Fibroblast of villous mesenchyme (primary cell): ENCODE measurements around the gene TMEM38B. TPM values are rescaled to one million over a fixed set of nuclear protein-coding genes. Genes with fewer than 3 reads are reported as not detected.
"Not testable (repeated sequence)": the region's sequence is repeated elsewhere in the genome, so short reads cannot be mapped to it uniquely, and the experiment has no call there.

ENCODE experiments used
- DNase-seq: peaks from one replicate; pipeline ENCODE4 v3.0.0-alpha.2; 2010; ENCODE audit warnings: low read depth
- H3K4me3 ChIP-seq: 2 replicates; pipeline ENCODE4 v1.5.1; 2011; ENCODE audit warnings: low read depth, mild to moderate bottlenecking, low read length
- total RNA-seq: library from RNA; depleted of rRNA; stranded (reverse); fragments of >200 nt; gene quantifications from 2 replicates; pipeline ENCODE4 v1.2.3, GENCODE V29; 2012
- TF ChIP-seq, protein P1 (sequence below): IDR thresholded peaks from 2 replicates; pipeline ENCODE4 v1.5.1; 2012; ENCODE audit warnings: low read depth, mild to moderate bottlenecking, low read length; ENCODE audit not compliant: insufficient read depth

Gene TMEM38B
- total RNA-seq, 1 donor, result 20.7 TPM

DNA sequence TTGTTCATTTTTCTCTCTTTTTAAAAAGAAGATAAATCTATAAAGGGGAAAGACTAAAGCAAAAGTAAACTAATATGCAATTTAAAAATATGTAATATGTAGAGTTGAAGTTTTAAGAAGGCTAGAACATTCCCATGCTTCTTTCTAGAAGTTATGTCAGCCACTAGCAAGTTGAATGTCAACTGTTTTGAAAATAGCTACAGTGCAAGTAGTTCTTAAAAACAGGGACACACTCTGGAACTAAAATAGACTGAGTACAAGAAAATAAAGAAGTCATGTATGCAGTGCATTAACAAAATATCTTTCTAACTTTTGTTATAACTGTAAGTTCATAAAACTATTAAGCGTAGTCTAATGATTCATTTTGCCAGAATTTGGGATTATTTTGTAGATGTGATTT is 7.9 kb downstream of the TMEM38B start:
- TF ChIP-seq, protein P1, sequence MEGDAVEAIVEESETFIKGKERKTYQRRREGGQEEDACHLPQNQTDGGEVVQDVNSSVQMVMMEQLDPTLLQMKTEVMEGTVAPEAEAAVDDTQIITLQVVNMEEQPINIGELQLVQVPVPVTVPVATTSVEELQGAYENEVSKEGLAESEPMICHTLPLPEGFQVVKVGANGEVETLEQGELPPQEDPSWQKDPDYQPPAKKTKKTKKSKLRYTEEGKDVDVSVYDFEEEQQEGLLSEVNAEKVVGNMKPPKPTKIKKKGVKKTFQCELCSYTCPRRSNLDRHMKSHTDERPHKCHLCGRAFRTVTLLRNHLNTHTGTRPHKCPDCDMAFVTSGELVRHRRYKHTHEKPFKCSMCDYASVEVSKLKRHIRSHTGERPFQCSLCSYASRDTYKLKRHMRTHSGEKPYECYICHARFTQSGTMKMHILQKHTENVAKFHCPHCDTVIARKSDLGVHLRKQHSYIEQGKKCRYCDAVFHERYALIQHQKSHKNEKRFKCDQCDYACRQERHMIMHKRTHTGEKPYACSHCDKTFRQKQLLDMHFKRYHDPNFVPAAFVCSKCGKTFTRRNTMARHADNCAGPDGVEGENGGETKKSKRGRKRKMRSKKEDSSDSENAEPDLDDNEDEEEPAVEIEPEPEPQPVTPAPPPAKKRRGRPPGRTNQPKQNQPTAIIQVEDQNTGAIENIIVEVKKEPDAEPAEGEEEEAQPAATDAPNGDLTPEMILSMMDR, result no peak
- no peak overlapping the region for H3K4me3 ChIP-seq
- DNase-seq, result no peak

DNA sequence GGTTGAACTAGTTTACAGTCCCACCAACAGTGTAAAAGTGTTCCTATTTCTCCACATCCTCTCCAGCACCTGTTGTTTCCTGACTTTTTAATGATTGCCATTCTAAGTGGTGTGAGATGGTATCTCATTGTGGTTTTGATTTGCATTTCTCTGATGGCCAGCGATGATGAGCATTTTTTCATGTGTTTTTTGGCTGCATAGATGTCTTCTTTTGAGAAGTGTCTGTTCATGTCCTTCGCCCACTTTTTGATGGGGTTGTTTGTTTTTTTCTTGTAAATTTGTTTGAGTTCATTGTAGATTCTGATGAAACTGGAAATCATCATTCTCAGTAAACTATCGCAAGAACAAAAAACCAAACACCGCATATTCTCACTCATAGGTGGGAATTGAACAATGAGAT is 9.3 kb downstream of the TMEM38B start:
- not testable (repeated sequence) for DNase-seq, H3K4me3 ChIP-seq

DNA sequence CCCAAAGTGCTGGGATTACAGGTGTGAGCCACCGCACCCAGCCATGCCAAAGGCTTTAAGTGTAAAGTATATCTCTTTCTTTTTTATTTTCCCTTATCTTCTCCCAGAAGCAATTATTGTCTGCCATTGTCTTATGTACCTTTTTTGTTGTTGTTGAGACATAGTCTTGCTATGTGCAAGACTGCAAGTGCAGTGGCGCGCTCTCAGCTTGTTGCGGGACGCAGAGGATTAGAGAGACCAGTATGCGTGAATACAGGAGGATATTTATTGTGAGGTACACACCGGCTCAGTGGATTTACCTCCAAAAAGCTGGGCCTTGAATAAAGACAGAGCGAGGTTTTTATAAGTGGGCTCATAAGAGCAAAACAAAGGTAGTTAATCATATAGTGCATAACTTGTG is 11.8 kb downstream of the TMEM38B start:
- DNase-seq, result no peak
- H3K4me3 ChIP-seq, result no peak overlapping the region
- TF ChIP-seq, protein P1, result no peak

DNA sequence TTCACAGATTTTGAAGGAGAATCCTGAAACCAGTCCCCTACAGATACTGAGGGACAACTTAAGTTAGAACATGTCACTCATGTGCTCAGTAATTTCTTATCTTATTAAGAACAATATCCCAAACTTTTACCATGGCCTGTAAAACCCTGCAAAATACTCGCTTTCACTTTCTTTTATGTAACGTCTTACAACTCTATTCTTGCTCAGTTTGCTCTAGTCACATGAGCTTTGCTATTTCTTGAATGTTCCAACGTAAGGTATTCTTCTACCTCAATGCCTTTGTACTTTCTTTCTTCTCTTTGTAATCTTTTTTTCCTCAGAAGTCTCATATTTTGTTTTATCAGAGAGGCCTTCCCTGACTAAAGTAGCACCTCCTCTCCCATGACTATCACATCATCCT is 14.1 kb downstream of the TMEM38B start:
- TF ChIP-seq, protein P1, result no peak
- peak; percentile 2 for DNase-seq
- H3K4me3 ChIP-seq, result no peak overlapping the region

DNA sequence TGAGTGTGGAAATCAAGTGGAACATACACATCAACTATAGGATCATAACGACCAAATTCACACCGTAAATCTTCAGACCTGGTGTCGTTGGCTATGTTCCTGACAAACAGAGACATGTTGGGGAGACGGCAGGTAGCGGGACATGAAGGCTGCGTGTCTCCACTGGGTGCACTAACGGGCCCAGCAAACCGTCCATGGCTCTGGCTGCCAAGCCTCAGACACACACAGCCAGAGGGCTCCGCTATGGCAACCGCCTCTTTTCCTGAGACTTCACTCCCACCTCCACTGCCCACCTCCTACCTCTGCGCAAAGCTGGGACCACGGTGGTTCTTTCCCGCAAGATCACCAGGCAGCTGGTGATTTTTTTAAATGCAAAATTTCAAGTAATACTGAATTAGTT is 16.3 kb downstream of the TMEM38B start:
- no peak for DNase-seq
- H3K4me3 ChIP-seq, result no peak overlapping the region
- TF ChIP-seq, protein P1, result no peak

DNA sequence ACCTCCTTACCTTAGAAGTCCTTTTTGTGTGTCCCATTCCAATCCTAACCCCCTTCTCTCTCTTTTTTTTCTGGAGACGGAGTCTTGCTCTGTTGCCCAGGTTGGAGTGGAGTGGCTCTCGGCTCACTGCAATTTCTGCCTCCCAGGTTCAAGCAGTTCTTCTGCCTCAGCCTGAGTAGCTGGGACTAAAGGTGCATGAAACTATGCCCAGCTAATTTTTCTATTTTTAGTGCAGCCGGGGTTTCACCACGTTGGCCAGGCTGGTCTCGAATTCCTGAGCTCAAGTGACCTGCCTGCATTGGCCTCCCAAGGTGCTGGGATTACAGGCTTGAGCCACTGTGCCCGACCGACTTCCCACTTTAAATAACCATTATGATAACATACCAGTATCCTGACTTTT is 17.5 kb downstream of the TMEM38B start:
- no peak overlapping the region for H3K4me3 ChIP-seq
- TF ChIP-seq, protein P1, result no peak
- no peak for DNase-seq

DNA sequence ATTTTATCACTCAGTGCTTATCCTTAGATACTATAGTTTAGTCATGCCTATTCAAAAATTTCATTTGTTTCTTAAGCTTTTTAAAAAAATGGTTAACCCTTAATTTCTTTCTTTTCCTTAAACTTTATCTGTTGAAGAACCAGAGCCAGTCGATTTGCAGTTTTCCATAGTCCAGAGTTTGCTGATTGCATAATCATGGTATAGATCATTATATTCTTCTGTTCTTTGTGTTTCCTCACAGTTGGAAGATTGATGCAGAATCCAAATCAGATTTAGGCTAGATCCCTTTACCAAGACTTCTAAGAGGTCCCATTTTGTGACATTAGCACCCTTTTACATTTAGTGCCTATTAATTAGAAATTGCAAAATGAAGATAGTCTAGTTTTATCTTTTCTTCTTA is 18.0 kb downstream of the TMEM38B start:
- no peak overlapping the region for H3K4me3 ChIP-seq
- TF ChIP-seq, protein P1, result no peak
- no peak for DNase-seq

DNA sequence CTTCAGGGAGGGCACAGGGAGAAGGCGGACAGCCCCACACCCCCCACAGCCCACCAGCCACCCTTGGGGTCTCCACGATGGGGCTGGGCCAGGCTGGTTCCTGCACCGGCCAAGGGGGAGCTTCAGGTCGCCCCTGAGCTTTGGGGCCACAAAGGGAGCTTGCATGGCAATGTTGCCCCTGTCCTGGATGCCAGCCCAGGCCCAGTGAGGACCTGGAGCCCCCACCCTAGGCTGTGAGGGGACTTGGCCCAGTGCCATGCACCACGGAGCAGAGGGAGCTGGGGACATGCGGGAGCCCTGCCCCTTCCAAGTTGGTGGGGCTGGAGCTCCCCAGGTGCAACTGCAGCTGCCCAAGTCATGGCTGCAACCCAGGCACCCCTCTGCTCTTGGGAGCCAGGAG is 18.4 kb downstream of the TMEM38B start:
- H3K4me3 ChIP-seq, result no peak overlapping the region
- DNase-seq, result no peak
- TF ChIP-seq, protein P1, result no peak
